ENCODE data around the gene RFX1.
A peak's percentile ranks its signal among the peaks of the same experiment; 100 is the strongest.
"Not testable (repeated sequence)": the region's sequence is repeated elsewhere in the genome, so short reads cannot be mapped to it uniquely, and the experiment has no call there.

Gene RFX1

GRCh38 chr19:13978351-13979243 is 27.5 kb downstream of the RFX1 start:
- peak; percentile 20 for DNase-seq (ENCODE audit: low spot score)

- no peak for DNase-seq (ENCODE audit: low spot score)
Measured at GRCh38 chr19:13977803-13978202, 28.3 kb downstream of the RFX1 start.

- DNase-seq (ENCODE audit: low spot score) = no peak
Measured at GRCh38 chr19:13976446-13976845, 29.7 kb downstream of the RFX1 start.

GRCh38 chr19:13975870-13976269 is 30.2 kb downstream of the RFX1 start:
- DNase-seq (ENCODE audit: low spot score) = no peak

- DNase-seq (ENCODE audit: low spot score) = peak; percentile 58
Measured at GRCh38 chr19:13974073-13974472, 32.0 kb downstream of the RFX1 start.

- not testable (repeated sequence) for DNase-seq (ENCODE audit: low spot score)
Measured at GRCh38 chr19:13973479-13973878, 32.6 kb downstream of the RFX1 start.

- no peak for DNase-seq (ENCODE audit: low spot score)
Measured at GRCh38 chr19:13972368-13973155, 33.6 kb downstream of the RFX1 start.

GRCh38 chr19:13971868-13972267 is 34.3 kb downstream of the RFX1 start:
- not testable (repeated sequence) for DNase-seq (ENCODE audit: low spot score)

GRCh38 chr19:13969897-13970296 is 36.2 kb downstream of the RFX1 start:
- no peak for DNase-seq (ENCODE audit: low spot score)

GRCh38 chr19:13968999-13969398 is 37.1 kb downstream of the RFX1 start:
- no peak for DNase-seq (ENCODE audit: low spot score)

- no peak for DNase-seq (ENCODE audit: low spot score)
Measured at GRCh38 chr19:13968383-13968935, 37.7 kb downstream of the RFX1 start.

GRCh38 chr19:13967206-13967605 is 38.9 kb downstream of the RFX1 start:
- not testable (repeated sequence) for DNase-seq (ENCODE audit: low spot score)

- DNase-seq (ENCODE audit: low spot score) = no peak
Measured at GRCh38 chr19:13966684-13967128, 39.4 kb downstream of the RFX1 start.

GRCh38 chr19:13965926-13966683 is 40.0 kb downstream of the RFX1 start:
- no peak for DNase-seq (ENCODE audit: low spot score)

GRCh38 chr19:13965377-13965896 is 40.7 kb downstream of the RFX1 start:
- no peak for DNase-seq (ENCODE audit: low spot score)

GRCh38 chr19:13964776-13965175 is 41.3 kb downstream of the RFX1 start:
- no peak for DNase-seq (ENCODE audit: low spot score)

GRCh38 chr19:13963603-13964105 is 42.5 kb downstream of the RFX1 start:
- DNase-seq (ENCODE audit: low spot score) = no peak

GRCh38 chr19:13962699-13963602 is 43.2 kb downstream of the RFX1 start:
- no peak for DNase-seq (ENCODE audit: low spot score)

GRCh38 chr19:13961826-13962698 is 44.1 kb downstream of the RFX1 start:
- DNase-seq (ENCODE audit: low spot score) = no peak
